Adipocyte (in vitro differentiated cells): ENCODE results near the gene XRCC5.
"Not testable (repeated sequence)": the region's sequence is repeated elsewhere in the genome, so short reads cannot be mapped to it uniquely, and the experiment has no call there.

ENCODE experiments used
- DNase-seq: peaks from one replicate; pipeline ENCODE4 v3.0.0-alpha.2; 2015; ENCODE audit warnings: low read depth
- H3K27me3 ChIP-seq: replicated peaks from 2 replicates; pipeline ENCODE4 v1.7.0; 2013; ENCODE audit warnings: mild to moderate bottlenecking, low read length, moderate library complexity; ENCODE audit not compliant: control insufficient read depth, insufficient read depth
- H3K36me3 ChIP-seq: 2 replicates; pipeline ENCODE4 v1.7.0; 2013; ENCODE audit warnings: low read length, mild to moderate bottlenecking, moderate library complexity; ENCODE audit not compliant: control insufficient read depth, insufficient read depth, severe bottlenecking
- H3K4me1 ChIP-seq: 2 replicates; pipeline ENCODE4 v1.7.0; 2013; ENCODE audit warnings: mild to moderate bottlenecking, low read length, moderate library complexity; ENCODE audit not compliant: control insufficient read depth, insufficient read depth
- H3K4me3 ChIP-seq: 2 replicates; pipeline ENCODE4 v1.7.0; 2013; ENCODE audit warnings: mild to moderate bottlenecking, low read length, moderate library complexity
- H3K9ac ChIP-seq: 2 replicates; pipeline ENCODE4 v1.7.0; 2013; ENCODE audit warnings: mild to moderate bottlenecking, low read length, moderate library complexity
- H3K9me3 ChIP-seq: 2 replicates; pipeline ENCODE4 v1.7.0; 2013; ENCODE audit warnings: mild to moderate bottlenecking, low read length, moderate library complexity; ENCODE audit not compliant: control insufficient read depth

Gene XRCC5

GRCh38 chr2:216121255-216121654 is 12.1 kb downstream of the XRCC5 start:
- H3K9ac ChIP-seq = no peak overlapping the region
- H3K36me3 ChIP-seq = peaks cover 94% of the 10 kb centered on the region
- H3K27me3 ChIP-seq = no peaks in the 10 kb centered on the region
- no peak overlapping the region for H3K4me3 ChIP-seq
- peaks cover 32% of the 10 kb centered on the region for H3K4me1 ChIP-seq
- H3K9me3 ChIP-seq = no peaks in the 10 kb centered on the region
- no peak for DNase-seq

GRCh38 chr2:216126943-216127342 is 17.8 kb downstream of the XRCC5 start:
- no peak for DNase-seq
- peaks cover 91% of the 10 kb centered on the region for H3K36me3 ChIP-seq
- H3K9me3 ChIP-seq = no peaks in the 10 kb centered on the region
- H3K27me3 ChIP-seq = no peaks in the 10 kb centered on the region
- H3K4me3 ChIP-seq = no peak overlapping the region
- peaks cover 29% of the 10 kb centered on the region for H3K4me1 ChIP-seq
- H3K9ac ChIP-seq = no peak overlapping the region

- DNase-seq = peak; percentile 56
- Histone ChIP-seq H3K27me3 (no peaks in the 10 kb centered on the region), H3K4me1 (peaks cover 48% of the 10 kb centered on the region), H3K36me3 (peaks cover 90% of the 10 kb centered on the region), H3K9ac (peak overlapping the region; percentile 21), H3K9me3 (no peaks in the 10 kb centered on the region), H3K4me3 (peak overlapping the region; percentile 59)
These were observed 21.3 kb downstream of the XRCC5 start for GRCh38 chr2:216130346-216130971.

GRCh38 chr2:216131175-216131926 is 22.2 kb downstream of the XRCC5 start:
- Histone ChIP-seq H3K4me1 (peaks cover 48% of the 10 kb centered on the region), H3K9ac (no peak overlapping the region), H3K4me3 (no peak overlapping the region), H3K27me3 (no peaks in the 10 kb centered on the region), H3K9me3 (no peaks in the 10 kb centered on the region), H3K36me3 (peaks cover 88% of the 10 kb centered on the region)
- peak; percentile 71 for DNase-seq

- Histone ChIP-seq H3K4me1 (peaks cover 48% of the 10 kb centered on the region), H3K4me3 (no peak overlapping the region), H3K36me3 (peaks cover 88% of the 10 kb centered on the region)
These were observed 23.4 kb downstream of the XRCC5 start for GRCh38 chr2:216132585-216132984.

GRCh38 chr2:216133397-216133796 is 24.2 kb downstream of the XRCC5 start:
- Histone ChIP-seq H3K36me3 (peaks cover 88% of the 10 kb centered on the region), H3K27me3 (no peaks in the 10 kb centered on the region)
- DNase-seq = peak; percentile 51

More at GRCh38 chr2:216132585-216132984, 23.4 kb downstream of the XRCC5 start:
- peak overlapping the region; percentile 1 for H3K9ac ChIP-seq
- no peaks in the 10 kb centered on the region for H3K27me3 ChIP-seq
- no peaks in the 10 kb centered on the region for H3K9me3 ChIP-seq
- DNase-seq = no peak

GRCh38 chr2:216134958-216135541 is 25.9 kb downstream of the XRCC5 start:
- Histone ChIP-seq H3K36me3 (peaks cover 95% of the 10 kb centered on the region), H3K9me3 (no peaks in the 10 kb centered on the region)

More at GRCh38 chr2:216133397-216133796, 24.2 kb downstream of the XRCC5 start:
- no peaks in the 10 kb centered on the region for H3K9me3 ChIP-seq
- no peak overlapping the region for H3K4me3 ChIP-seq
- peaks cover 48% of the 10 kb centered on the region for H3K4me1 ChIP-seq
- peak overlapping the region; percentile 1 for H3K9ac ChIP-seq

GRCh38 chr2:216139884-216140283 is 30.7 kb downstream of the XRCC5 start:
- no peak overlapping the region for H3K4me3 ChIP-seq
- no peak for DNase-seq
- H3K27me3 ChIP-seq = no peaks in the 10 kb centered on the region
- H3K9ac ChIP-seq = no peak overlapping the region
- no peaks in the 10 kb centered on the region for H3K4me1 ChIP-seq
- H3K36me3 ChIP-seq = peaks cover 96% of the 10 kb centered on the region
- H3K9me3 ChIP-seq = no peaks in the 10 kb centered on the region

More at GRCh38 chr2:216134958-216135541, 25.9 kb downstream of the XRCC5 start:
- no peak overlapping the region for H3K9ac ChIP-seq
- peaks cover 37% of the 10 kb centered on the region for H3K4me1 ChIP-seq
- H3K27me3 ChIP-seq = no peaks in the 10 kb centered on the region
- H3K4me3 ChIP-seq = no peak overlapping the region
- DNase-seq = no peak

GRCh38 chr2:216141516-216141915 is 32.4 kb downstream of the XRCC5 start:
- H3K9me3 ChIP-seq, H3K9ac ChIP-seq, H3K27me3 ChIP-seq, H3K4me1 ChIP-seq, DNase-seq, H3K4me3 ChIP-seq: not testable (repeated sequence)
- H3K36me3 ChIP-seq = peaks cover 97% of the 10 kb centered on the region

GRCh38 chr2:216142540-216142939 is 33.4 kb downstream of the XRCC5 start:
- no peak overlapping the region for H3K9ac ChIP-seq
- no peaks in the 10 kb centered on the region for H3K27me3 ChIP-seq
- H3K9me3 ChIP-seq = no peaks in the 10 kb centered on the region
- no peaks in the 10 kb centered on the region for H3K4me1 ChIP-seq
- H3K4me3 ChIP-seq = no peak overlapping the region
- H3K36me3 ChIP-seq = peaks cover 96% of the 10 kb centered on the region
- peak; percentile 56 for DNase-seq

GRCh38 chr2:216144372-216144771 is 35.2 kb downstream of the XRCC5 start:
- Histone ChIP-seq H3K4me3 (no peak overlapping the region), H3K36me3 (peaks cover 96% of the 10 kb centered on the region), H3K9me3 (no peaks in the 10 kb centered on the region), H3K4me1 (no peaks in the 10 kb centered on the region), H3K27me3 (no peaks in the 10 kb centered on the region), H3K9ac (no peak overlapping the region)
- no peak for DNase-seq
